Parathyroid adenoma (tissue), 2 donors: ENCODE measurements around the gene TP73.

ENCODE experiments used
- H2AFZ ChIP-seq: fragments of 300-600 bp; sonication (generic); one replicate; pipeline ENCODE4 v1.7.0; 2017; ENCODE audit warnings: antibody characterized with exemption, mild to moderate bottlenecking
- H3K27ac ChIP-seq: fragments of 300-600 bp; sonication (generic); one replicate; pipeline ENCODE4 v1.7.0; 2017
- H3K27me3 ChIP-seq: fragments of 300-600 bp; sonication (generic); one replicate; pipeline ENCODE4 v1.7.0; 2017; ENCODE audit warnings: low read length; ENCODE audit not compliant: control insufficient read depth, insufficient read depth
- H3K36me3 ChIP-seq: fragments of 300-600 bp; sonication (generic); one replicate; pipeline ENCODE4 v1.7.0; 2017; ENCODE audit warnings: low read length; ENCODE audit not compliant: control insufficient read depth, insufficient read depth
- H3K4me1 ChIP-seq: fragments of 300-600 bp; sonication (generic); one replicate; pipeline ENCODE4 v1.7.0; 2017; ENCODE audit warnings: control low read depth
- H3K4me2 ChIP-seq: fragments of 300-600 bp; sonication (generic); one replicate; pipeline ENCODE4 v1.7.0; 2017; ENCODE audit warnings: low read length
- H3K4me3 ChIP-seq: fragments of 300-600 bp; sonication (generic); one replicate; pipeline ENCODE4 v1.7.0; 2017; ENCODE audit warnings: low read depth, low read length
- H3K79me2 ChIP-seq: fragments of 300-600 bp; sonication (generic); one replicate; pipeline ENCODE4 v1.7.0; 2017; ENCODE audit warnings: control low read depth
- H3K9ac ChIP-seq: fragments of 300-600 bp; sonication (generic); one replicate; pipeline ENCODE4 v1.7.0; 2017; ENCODE audit warnings: mild to moderate bottlenecking
- H3K9me3 ChIP-seq: fragments of 300-600 bp; sonication (generic); one replicate; pipeline ENCODE4 v1.7.0; 2017; ENCODE audit warnings: low read length; ENCODE audit not compliant: control insufficient read depth
- TF ChIP-seq, protein P1 (sequence below): fragments of 300-600 bp; sonication (generic); IDR thresholded peaks from one replicate; pipeline ENCODE4 v1.7.0; 2017; ENCODE audit warnings: antibody characterized with exemption, mild to moderate bottlenecking
- donor health status: primary hyperparathyroidism.

TP73 gene

GRCh38 chr1:3696689-3697088 lies 44.4 kb downstream of the TP73 start:
- Histone ChIP-seq H3K4me3 (no peak overlapping the region), H3K79me2 (no peaks in the 10 kb centered on the region), H2AFZ (no peak overlapping the region), H3K4me2 (no peak overlapping the region), H3K36me3 (no peaks in the 10 kb centered on the region), H3K27ac (no peak overlapping the region), H3K27me3 (no peaks in the 10 kb centered on the region), H3K9me3 (no peaks in the 10 kb centered on the region), H3K9ac (no peak overlapping the region), H3K4me1 (no peaks in the 10 kb centered on the region)
- TF ChIP-seq, protein P1, sequence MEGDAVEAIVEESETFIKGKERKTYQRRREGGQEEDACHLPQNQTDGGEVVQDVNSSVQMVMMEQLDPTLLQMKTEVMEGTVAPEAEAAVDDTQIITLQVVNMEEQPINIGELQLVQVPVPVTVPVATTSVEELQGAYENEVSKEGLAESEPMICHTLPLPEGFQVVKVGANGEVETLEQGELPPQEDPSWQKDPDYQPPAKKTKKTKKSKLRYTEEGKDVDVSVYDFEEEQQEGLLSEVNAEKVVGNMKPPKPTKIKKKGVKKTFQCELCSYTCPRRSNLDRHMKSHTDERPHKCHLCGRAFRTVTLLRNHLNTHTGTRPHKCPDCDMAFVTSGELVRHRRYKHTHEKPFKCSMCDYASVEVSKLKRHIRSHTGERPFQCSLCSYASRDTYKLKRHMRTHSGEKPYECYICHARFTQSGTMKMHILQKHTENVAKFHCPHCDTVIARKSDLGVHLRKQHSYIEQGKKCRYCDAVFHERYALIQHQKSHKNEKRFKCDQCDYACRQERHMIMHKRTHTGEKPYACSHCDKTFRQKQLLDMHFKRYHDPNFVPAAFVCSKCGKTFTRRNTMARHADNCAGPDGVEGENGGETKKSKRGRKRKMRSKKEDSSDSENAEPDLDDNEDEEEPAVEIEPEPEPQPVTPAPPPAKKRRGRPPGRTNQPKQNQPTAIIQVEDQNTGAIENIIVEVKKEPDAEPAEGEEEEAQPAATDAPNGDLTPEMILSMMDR: no peak

GRCh38 chr1:3697104-3697503 lies 44.8 kb downstream of the TP73 start:
- H3K79me2 ChIP-seq: no peaks in the 10 kb centered on the region
- H3K27ac ChIP-seq: no peak overlapping the region
- H3K9ac ChIP-seq: no peak overlapping the region
- no peaks in the 10 kb centered on the region for H3K9me3 ChIP-seq
- no peaks in the 10 kb centered on the region for H3K36me3 ChIP-seq
- no peak overlapping the region for H3K4me2 ChIP-seq
- H2AFZ ChIP-seq: no peak overlapping the region
- H3K27me3 ChIP-seq: no peaks in the 10 kb centered on the region
- H3K4me3 ChIP-seq: no peak overlapping the region
- H3K4me1 ChIP-seq: no peaks in the 10 kb centered on the region
- TF ChIP-seq, protein P1: no peak

DNA sequence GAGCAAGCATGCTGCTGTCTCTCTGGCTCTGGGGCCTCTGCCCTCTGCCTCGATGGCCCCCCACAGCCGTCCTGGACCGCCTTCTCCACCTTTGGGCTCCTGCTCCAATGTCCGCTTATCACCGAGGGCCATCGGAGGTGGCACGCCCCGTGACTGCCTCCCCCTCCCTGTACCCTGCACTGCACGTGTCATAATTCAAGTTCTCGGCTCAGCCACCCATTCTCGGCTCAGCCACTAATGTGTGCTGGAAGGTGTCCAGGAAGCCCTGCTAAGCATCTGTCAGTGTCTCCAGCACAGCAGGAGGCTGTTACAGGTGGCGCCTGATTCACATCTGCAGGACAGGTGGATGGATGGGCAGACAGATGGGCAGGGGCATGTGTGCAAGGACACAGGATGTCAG lies 45.5 kb downstream of the TP73 start:
- no peaks in the 10 kb centered on the region for H3K79me2 ChIP-seq
- H3K36me3 ChIP-seq: no peaks in the 10 kb centered on the region
- H3K4me3 ChIP-seq: no peak overlapping the region
- no peaks in the 10 kb centered on the region for H3K27me3 ChIP-seq
- H3K9me3 ChIP-seq: no peaks in the 10 kb centered on the region
- H3K4me2 ChIP-seq: no peak overlapping the region
- no peak overlapping the region for H3K9ac ChIP-seq
- no peak overlapping the region for H2AFZ ChIP-seq
- TF ChIP-seq, protein P1: no peak
- no peak overlapping the region for H3K27ac ChIP-seq
- no peaks in the 10 kb centered on the region for H3K4me1 ChIP-seq

DNA sequence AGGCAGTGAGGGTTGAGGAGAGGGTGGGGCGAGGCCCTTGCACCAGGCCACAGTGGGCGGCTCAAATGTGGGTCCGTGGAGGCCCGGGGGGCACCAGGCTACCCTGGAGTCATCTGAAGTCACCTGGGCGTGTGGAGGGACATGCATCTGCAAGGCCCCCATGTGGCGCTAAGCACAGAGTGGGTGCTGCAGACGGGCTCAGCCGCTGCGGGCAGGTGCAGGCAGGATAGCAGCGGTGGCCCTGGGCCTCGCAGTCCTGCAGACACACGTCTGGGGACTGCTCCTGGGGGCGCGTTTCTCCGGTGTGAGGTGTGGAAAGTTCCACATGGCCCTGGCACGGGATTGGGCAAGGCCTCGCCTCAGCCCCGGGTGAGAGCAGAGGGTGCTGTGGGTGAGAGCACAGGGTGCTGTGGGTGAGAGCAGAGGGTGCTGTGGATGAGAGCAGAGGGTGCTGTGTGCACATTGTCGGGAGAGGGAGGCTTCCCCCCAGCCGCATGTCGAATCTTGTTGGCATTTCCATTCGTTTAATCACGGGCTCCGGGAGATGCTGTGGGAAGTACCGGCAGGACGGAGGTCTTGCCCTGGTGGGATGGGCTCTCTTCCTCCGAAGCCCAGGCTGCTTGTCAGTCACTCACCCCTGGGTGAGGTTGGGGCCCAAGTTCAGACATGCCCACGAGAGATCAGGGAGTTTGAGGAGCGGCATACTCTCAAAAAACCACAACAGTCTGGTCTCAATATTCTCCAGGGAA lies 46.5 kb downstream of the TP73 start:
- Histone ChIP-seq H3K36me3 (no peaks in the 10 kb centered on the region), H3K79me2 (no peaks in the 10 kb centered on the region), H3K27ac (no peak overlapping the region), H3K4me1 (no peaks in the 10 kb centered on the region), H3K9ac (no peak overlapping the region), H3K4me2 (no peak overlapping the region), H3K9me3 (no peaks in the 10 kb centered on the region), H3K4me3 (no peak overlapping the region), H3K27me3 (no peaks in the 10 kb centered on the region), H2AFZ (no peak overlapping the region)
- TF ChIP-seq, protein P1: no peak

DNA sequence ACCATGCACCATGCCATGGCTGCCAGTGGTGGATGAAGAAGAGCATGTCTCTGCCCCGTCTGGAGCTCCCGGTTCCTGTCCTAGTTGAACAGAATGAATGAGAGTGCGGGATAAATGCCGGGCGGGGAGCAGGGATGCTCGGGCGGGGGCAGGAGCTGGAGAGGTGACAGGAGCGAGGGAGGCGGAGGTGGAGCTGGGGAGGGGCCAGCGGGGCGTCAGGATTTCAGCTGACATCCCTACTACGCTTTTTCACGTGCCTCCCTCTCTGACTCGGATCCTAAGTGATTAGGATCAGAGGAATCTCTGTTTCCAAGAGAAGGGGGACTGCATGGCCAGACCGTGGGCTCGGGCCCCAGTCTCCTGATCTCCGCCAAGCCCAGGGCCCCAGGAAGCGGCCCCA lies 47.3 kb downstream of the TP73 start:
- Histone ChIP-seq H3K9me3 (no peaks in the 10 kb centered on the region), H3K36me3 (no peaks in the 10 kb centered on the region), H3K4me1 (no peaks in the 10 kb centered on the region), H3K9ac (no peak overlapping the region), H2AFZ (no peak overlapping the region), H3K79me2 (no peaks in the 10 kb centered on the region), H3K27ac (no peak overlapping the region), H3K4me3 (no peak overlapping the region), H3K4me2 (no peak overlapping the region), H3K27me3 (no peaks in the 10 kb centered on the region)
- TF ChIP-seq, protein P1: no peak
